A673 (cell line): Measurements from ENCODE around the gene PODXL. TPM values are rescaled to one million over a fixed set of nuclear protein-coding genes. Genes with fewer than 3 reads are reported as not detected.

Experiments
- BruUV-seq: library from RNA; stranded (reverse); fragments of 400-500 nt; replicated peaks from 2 replicates; lab custom pipeline; 2021; lab: Mats Ljungman, UMichigan
- CTCF ChIA-PET: fragments of 300-600 bp; sonication (Branson Sonifier 250); formaldehyde crosslinking; loops from one replicate; lab custom pipeline; 2022; ENCODE audit warnings: antibody characterized with exemption; lab: Charles Lee
- POLR2A ChIA-PET: fragments of 300-600 bp; sonication (Branson Sonifier 250); formaldehyde crosslinking; loops from one replicate; lab custom pipeline; 2022; ENCODE audit warnings: antibody characterized with exemption; ENCODE audit not compliant: low non-redundant PET; lab: Charles Lee
- DNase-seq: peaks from one replicate; pipeline ENCODE4 v3.0.0-alpha.2; 2015; ENCODE audit warnings: low spot score
- H3K27ac ChIP-seq: fragments of 200-600 bp; sonication (generic); 2 replicates; pipeline ENCODE4 v1.5.1; 2016; ENCODE audit warnings: mixed run types, low read depth, mild to moderate bottlenecking, mixed read lengths, antibody characterized with exemption, low read length; ENCODE audit not compliant: poor library complexity, severe bottlenecking
- H3K27me3 ChIP-seq: fragments of 200-600 bp; sonication (generic); replicated peaks from 2 replicates; pipeline ENCODE4 v1.6.1; 2017; ENCODE audit warnings: mixed run types, low read depth, mild to moderate bottlenecking, mixed read lengths, antibody characterized with exemption, low read length; ENCODE audit not compliant: insufficient read depth, poor library complexity
- H3K36me3 ChIP-seq: fragments of 200-600 bp; sonication (generic); 2 replicates; pipeline ENCODE4 v1.6.1; 2016; ENCODE audit warnings: mixed run types, mild to moderate bottlenecking, mixed read lengths, antibody characterized with exemption, low read length; ENCODE audit not compliant: insufficient read depth, poor library complexity, severe bottlenecking
- H3K4me1 ChIP-seq: fragments of 200-600 bp; sonication (generic); 2 replicates; pipeline ENCODE4 v1.6.1; 2017; ENCODE audit warnings: mixed run types, mild to moderate bottlenecking, mixed read lengths, antibody characterized with exemption, low read length; ENCODE audit not compliant: insufficient read depth, poor library complexity, severe bottlenecking
- H3K4me3 ChIP-seq: fragments of 200-600 bp; sonication (generic); 2 replicates; pipeline ENCODE4 v1.5.1; 2016; ENCODE audit warnings: low read depth, mixed run types, mild to moderate bottlenecking, mixed read lengths, low read length; ENCODE audit not compliant: poor library complexity, severe bottlenecking
- H3K9me3 ChIP-seq: fragments of 200-600 bp; sonication (generic); 2 replicates; pipeline ENCODE4 v1.6.1; 2016; ENCODE audit warnings: mixed run types, low read depth, mild to moderate bottlenecking, mixed read lengths, antibody characterized with exemption, low read length; ENCODE audit not compliant: poor library complexity, severe bottlenecking
- EZH2 ChIP-seq: fragments of 200-600 bp; sonication (generic); IDR thresholded peaks from 2 replicates; pipeline ENCODE4 v1.6.1; 2017; ENCODE audit warnings: borderline replicate concordance, low read depth, mild to moderate bottlenecking, mixed read lengths, antibody characterized with exemption, low read length; ENCODE audit not compliant: poor library complexity, severe bottlenecking
- intact Hi-C: fragments of 100-400 bp; cut with micrococcal nuclease; formaldehyde crosslinking; loops from one replicate; pipeline ENCODE4 v1.10.0; 2022; ENCODE audit not compliant: unreplicated experiment
- total RNA-seq: library from RNA; stranded (reverse); gene quantifications from 2 replicates; pipeline ENCODE4 v1.2.3, GENCODE V29; 2021
- TF ChIP-seq, protein P1 (sequence below): fragments of 300-800, 200-600 bp; sonication (generic); conservative IDR thresholded peaks from 2 replicates; pipeline ENCODE4 v1.5.1; 2017; ENCODE audit warnings: low read depth, mild to moderate bottlenecking, antibody characterized with exemption, low read length, moderate library complexity, mixed read lengths

Gene PODXL
- total RNA-seq, 1 experiment from 2014 or later, result 22.1 TPM

DNA sequence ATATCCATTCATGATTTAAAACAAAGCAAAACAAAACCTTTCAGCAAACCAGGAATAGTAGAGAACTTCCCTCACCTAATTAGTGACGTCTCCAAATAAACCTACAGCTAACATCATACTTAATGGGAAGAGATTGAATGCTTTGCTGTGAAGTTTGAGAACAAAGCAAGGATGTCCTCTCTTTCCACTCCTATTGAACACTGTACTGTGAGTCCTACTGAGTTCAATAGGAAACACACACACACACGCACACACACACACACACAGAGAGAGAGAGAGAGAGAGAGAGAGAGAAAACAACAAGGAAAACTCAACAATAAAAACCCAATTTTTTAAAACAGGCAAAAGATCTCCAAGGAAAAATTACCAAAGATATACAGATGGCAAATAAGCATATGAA, 32.3 kb downstream of the PODXL start:
- ChIA-PET POLR2A (interaction anchor here (0.6 kb wide), 1 partner anchor 41 kb away, joined by 8 read pairs; no protein-coding TSS in a partner anchor), CTCF (no interaction called here)
- Histone ChIP-seq H3K4me1 (no peaks in the 10 kb centered on the region), H3K36me3 (no peaks in the 10 kb centered on the region), H3K27ac (no peak overlapping the region), H3K4me3 (no peak overlapping the region), H3K27me3 (no peaks in the 10 kb centered on the region), H3K9me3 (no peaks in the 10 kb centered on the region)
- no TSS peak for BruUV-seq
- no peak for TF ChIP-seq EZH2
- TF ChIP-seq, protein P1, sequence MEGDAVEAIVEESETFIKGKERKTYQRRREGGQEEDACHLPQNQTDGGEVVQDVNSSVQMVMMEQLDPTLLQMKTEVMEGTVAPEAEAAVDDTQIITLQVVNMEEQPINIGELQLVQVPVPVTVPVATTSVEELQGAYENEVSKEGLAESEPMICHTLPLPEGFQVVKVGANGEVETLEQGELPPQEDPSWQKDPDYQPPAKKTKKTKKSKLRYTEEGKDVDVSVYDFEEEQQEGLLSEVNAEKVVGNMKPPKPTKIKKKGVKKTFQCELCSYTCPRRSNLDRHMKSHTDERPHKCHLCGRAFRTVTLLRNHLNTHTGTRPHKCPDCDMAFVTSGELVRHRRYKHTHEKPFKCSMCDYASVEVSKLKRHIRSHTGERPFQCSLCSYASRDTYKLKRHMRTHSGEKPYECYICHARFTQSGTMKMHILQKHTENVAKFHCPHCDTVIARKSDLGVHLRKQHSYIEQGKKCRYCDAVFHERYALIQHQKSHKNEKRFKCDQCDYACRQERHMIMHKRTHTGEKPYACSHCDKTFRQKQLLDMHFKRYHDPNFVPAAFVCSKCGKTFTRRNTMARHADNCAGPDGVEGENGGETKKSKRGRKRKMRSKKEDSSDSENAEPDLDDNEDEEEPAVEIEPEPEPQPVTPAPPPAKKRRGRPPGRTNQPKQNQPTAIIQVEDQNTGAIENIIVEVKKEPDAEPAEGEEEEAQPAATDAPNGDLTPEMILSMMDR, result no peak
- no peak for DNase-seq
- intact Hi-C loops, result no loop called here

DNA sequence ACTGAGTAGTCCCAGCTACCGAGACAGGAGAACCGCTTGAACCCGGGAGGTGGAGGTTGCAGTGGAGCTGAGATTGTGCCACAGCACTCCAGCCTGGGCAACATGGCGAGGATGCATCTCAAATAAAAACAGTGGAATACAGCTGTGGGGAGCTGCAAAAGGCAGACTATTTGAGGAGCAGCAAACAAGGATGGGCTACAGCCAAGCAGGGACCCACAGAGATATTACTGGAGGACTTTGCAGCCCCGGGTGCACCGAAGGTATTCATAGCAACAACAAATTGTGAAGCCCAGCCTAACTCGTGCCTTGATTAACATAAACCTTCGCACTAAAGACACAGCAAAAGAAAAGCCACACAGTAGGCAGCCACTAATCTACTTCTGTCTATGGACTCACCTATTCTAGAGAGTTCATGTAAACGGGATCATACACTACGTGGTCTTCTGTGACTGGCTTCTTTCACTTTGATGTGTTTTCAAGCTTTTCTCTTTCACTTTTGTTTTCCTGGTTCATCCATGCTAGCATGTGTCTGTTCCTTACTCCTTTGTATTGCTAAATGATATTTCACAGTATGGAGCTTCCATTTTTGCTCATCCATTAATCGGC, 34.0 kb downstream of the PODXL start:
- no TSS peak for BruUV-seq
- DNase-seq, result no peak

DNA sequence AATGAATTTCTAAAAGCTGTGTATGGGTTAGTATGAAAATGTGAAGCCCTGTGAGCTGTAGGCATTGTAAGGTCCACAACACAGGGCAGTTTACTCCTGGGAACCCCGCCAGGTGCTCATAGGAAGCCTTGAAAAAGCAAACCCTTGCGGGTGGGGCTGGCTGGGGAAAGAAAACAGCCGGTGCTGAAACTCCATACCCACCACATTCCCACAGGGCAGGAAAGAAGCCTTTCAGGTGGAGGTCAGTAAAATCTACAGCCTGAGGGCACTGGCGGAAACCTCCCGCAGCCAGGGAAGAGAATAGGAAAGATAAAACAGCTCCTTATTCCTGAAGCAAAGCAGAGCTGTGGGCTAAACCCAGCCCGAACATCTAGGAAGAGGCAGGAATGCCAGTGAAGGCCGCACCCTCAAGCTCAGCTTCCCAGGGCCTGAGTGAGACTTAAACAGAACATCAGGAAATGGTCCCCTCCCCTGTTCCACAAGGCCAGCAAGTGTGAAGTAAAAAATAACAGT, 34.7 kb downstream of the PODXL start:
- Histone ChIP-seq H3K9me3 (no peaks in the 10 kb centered on the region), H3K4me3 (no peak overlapping the region), H3K27me3 (no peaks in the 10 kb centered on the region), H3K27ac (no peak overlapping the region), H3K4me1 (no peaks in the 10 kb centered on the region), H3K36me3 (no peaks in the 10 kb centered on the region)
- POLR2A ChIA-PET, result interaction anchor here (0.5 kb wide), 1 partner anchor 43 kb away, joined by 3 read pairs; no protein-coding TSS in a partner anchor
- intact Hi-C loops, result no loop called here
- no peak for DNase-seq
- CTCF ChIA-PET, result interaction anchor here (0.6 kb wide), 1 partner anchor 14 kb away, joined by 3 read pairs; no protein-coding TSS in a partner anchor
- no TSS peak for BruUV-seq
- TF ChIP-seq EZH2, result no peak
- TF ChIP-seq, protein P1, result no peak

More for the DNA sequence above, 34.0 kb downstream of the PODXL start:
- TF ChIP-seq EZH2, result no peak
- TF ChIP-seq, protein P1, result no peak
- Histone ChIP-seq H3K9me3 (no peaks in the 10 kb centered on the region), H3K4me3 (no peak overlapping the region), H3K36me3 (no peaks in the 10 kb centered on the region), H3K4me1 (no peaks in the 10 kb centered on the region), H3K27ac (no peak overlapping the region), H3K27me3 (no peaks in the 10 kb centered on the region)
- CTCF ChIA-PET, result interaction anchor here (0.8 kb wide), 1 partner anchor 24 kb away, joined by 3 read pairs; no protein-coding TSS in a partner anchor
- intact Hi-C loops, result no loop called here
- POLR2A ChIA-PET, result interaction anchor here (0.5 kb wide), 1 partner anchor 42 kb away, joined by 3 read pairs; no protein-coding TSS in a partner anchor
